ENCODE data around the gene PANK3.

DNA sequence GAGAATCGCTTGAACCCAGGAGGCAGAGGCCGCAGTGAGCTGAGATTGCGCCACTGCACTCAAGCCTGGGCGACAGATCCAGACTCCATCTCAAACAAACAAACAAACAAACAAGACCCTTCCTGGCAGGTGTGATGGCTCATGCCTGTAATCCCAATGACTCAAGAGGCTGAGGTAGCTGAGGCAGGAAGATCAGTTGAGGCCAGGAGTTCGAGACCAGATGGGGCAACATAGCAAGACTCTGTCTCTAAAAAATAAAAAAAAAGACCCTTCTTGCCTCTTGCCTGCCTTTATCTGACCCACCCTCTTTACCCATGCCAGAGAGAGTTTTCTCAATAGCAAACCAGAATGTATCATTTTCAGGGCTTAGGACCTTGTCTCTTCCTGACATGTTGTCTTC lies 8.8 kb upstream of the PANK3 start:
- TF ChIP-seq RAD21 (IDR thresholded peaks at IDR 0.05), result no peak
- no peak for TF ChIP-seq CTCF (IDR thresholded peaks at IDR 0.05; ENCODE audit: low read depth, low read length, missing input control)

Data from liver (tissue), 3 donors.